LNCAP (cell line): ENCODE data around the gene CCL19.

Experiments used
- TF ChIP-seq, protein P1 (sequence below): fragments of 450-650 bp; IDR thresholded peaks from 2 replicates; pipeline ENCODE4 v1.5.1; 2017; ENCODE audit warnings: mild to moderate bottlenecking

Gene CCL19

DNA sequence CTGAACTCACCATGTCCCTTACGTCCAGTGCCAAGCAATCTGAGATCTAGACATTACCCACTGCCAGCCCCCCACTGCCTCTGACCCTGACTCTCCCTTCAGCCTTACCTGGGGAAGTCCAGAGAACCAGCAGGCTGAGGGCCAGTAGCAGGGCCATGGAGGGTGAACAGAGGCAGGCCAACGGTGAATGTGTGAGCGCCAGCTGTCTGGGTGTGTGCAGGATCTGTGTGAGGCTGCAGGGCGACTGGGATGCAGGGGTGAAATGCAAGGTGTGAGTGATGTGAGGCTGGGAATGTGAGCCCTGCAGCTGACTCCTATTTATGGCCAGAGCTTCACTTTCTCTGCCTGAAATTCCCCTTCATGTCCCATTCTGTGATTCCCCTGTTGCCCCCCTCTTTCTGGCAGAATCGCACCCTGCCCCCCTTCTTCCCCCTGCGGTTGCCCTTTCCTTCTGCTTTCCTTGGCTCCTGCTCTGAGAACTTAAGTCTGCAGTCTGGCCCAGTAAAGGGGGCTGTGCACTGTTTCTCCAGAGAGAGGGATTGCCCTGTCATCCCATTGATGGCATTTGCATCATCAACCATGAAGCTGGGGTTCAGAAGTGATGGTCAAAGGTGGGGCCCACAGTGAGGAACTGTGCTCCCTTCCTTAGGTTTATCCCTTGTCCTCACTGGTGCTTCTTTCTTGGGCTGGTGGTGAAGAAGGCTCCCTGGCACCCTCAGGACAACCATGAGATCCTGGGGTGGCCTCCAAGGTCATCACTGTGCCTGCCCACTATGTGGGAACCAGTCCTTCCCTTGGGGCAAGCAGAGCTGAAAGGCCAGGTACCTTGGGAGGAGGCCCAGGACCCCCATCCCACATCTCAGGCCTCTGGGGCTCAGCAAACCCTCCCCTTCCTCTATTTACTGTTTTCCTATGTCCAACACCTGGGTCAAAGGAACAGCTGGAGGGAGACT lies at the start of gene CCL19:
CCL19 (minus strand) TSS at position 294 of the 953 bp plus-strand sequence; CDS start at position 157, 137 bp downstream.
- TF ChIP-seq, protein P1, sequence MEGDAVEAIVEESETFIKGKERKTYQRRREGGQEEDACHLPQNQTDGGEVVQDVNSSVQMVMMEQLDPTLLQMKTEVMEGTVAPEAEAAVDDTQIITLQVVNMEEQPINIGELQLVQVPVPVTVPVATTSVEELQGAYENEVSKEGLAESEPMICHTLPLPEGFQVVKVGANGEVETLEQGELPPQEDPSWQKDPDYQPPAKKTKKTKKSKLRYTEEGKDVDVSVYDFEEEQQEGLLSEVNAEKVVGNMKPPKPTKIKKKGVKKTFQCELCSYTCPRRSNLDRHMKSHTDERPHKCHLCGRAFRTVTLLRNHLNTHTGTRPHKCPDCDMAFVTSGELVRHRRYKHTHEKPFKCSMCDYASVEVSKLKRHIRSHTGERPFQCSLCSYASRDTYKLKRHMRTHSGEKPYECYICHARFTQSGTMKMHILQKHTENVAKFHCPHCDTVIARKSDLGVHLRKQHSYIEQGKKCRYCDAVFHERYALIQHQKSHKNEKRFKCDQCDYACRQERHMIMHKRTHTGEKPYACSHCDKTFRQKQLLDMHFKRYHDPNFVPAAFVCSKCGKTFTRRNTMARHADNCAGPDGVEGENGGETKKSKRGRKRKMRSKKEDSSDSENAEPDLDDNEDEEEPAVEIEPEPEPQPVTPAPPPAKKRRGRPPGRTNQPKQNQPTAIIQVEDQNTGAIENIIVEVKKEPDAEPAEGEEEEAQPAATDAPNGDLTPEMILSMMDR = no peak

DNA sequence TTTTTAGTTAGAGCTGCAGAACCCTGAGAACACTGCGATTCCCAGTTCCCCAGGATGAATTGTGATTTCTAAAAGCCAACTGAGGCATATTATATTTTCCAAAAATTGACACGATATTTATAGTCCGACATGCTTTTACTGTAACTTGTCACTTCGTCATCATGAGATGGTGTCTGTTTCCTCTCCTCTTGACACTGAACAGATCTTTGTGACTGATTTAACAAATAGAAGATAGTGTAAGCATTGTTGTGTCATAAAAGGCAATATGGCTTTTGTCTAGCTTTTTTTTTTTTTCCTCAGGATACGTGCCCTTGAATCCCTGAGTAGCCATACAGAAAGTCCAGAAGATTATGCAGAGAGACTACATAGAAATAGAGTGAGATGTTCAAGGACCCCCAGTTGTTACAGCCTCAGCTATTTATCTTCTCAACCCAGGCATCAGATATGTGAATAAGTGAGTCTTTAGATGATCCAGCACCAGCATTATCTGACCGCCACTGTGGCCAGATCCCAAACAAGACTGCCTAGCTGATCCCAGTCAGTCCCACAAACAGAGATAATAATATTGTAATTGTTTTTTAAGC lies 46.7 kb upstream of the CCL19 start:
- TF ChIP-seq, protein P1 = no peak

DNA sequence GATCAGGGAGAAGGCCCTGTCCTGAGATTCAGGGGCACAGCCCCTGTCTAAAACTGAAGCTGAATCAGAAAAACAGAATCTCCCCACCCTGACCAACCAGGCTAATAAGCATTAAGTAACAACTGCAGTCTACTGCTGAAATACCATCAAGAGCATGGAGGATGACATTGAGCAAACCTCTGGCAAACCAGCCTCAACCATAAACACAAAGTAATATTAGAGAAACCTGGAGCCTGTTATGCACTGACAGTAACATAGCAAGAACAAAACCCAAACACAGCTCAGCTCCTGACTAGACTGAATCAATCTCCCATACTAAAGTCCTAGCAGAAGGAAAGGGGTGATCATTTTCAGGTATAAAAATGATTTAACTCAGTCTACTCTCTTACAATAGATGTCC lies 43.6 kb upstream of the CCL19 start:
- TF ChIP-seq, protein P1 = no peak

DNA sequence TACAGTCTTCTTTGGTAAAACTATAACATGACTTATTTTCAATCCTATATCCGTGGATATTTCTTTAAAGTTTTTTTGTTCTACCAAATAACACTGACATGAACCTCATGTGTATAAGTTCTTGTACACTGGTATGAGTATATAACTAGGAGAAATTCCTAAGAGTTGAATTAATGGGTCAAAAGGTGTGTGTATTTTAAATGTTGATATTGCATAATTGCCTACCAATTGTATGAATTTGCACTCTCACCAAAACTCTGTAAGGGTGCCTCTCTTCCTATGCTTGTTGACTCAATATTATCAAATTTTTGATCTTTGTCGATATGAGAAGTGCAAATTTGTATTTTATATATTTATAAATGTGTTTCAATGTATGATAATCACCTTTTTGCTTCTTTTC lies 41.8 kb upstream of the CCL19 start:
- TF ChIP-seq, protein P1 = no peak

DNA sequence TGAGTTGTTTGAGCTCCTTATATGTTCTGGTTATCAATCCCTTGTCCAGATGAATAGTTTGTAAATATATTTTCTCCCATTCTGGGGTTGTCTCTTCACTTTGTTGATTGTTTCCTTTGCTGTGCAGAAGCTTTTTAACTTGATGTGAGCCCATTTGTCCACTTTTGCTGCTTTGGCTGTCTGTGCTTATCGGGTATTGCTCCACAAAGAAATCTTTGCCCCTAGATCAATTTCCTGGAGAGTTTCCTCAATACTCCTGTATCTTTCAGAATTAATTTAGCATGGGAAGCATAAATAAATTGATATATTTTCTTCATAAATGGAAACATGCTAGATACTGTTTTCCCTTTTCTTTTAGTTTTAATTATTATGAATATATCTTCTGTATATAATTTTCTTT lies 41.4 kb upstream of the CCL19 start:
- TF ChIP-seq, protein P1 = no peak

DNA sequence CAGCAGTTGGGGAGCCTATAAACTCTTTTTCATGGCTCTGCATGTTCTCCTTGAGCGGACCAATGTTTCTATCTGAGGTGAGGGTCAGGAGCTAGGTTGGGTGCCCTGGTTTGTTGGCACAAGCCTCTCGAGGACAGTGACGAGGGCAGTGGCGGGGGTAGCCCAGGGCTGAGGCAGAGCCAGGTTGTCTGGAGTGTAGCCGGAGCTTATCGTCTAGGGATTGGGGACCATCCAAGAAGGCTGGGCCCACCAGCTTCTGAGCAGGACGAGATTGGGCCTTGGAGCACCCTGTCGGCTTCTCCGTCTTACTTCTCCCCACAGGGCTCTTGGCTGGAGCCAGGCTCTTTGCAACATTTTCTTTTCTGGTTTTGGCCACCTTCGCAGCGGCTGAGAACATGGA lies 32.1 kb upstream of the CCL19 start:
- TF ChIP-seq, protein P1 = no peak

DNA sequence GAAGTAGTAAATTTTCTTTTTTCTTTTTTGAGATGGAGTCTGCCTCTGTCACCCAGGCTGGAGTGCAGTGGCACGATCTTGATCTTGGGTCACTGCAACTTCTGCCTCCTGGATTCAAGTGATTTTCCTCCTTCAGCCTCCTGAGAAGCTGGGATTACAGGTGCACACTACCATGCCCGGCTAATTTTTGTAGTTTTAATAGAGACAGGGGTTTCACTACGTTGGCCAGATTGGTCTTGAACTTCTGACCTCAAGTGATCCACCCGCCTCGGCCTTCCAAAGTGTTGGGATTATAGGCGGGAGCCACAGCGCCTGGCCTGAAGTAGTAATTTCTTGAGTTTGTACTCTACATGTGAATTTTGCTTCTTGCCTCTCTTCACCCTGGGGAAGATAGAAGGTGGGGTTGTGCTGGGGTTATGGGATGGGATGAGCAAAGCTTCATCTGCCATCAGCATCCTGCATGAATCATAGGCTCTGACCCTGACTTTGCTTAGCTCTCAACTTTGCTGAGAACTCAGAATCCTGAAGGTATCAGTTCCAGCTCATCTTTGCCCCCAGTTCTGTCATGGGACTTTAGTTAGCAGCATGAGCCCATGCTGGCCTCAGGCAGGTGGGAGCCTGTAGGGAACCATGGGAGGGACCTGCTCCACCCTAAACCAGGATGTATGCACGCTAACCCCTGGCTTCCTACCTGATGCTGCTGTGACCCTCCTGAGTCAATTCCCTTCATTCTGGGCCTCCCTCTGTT lies 28.1 kb upstream of the CCL19 start:
- TF ChIP-seq, protein P1 = no peak
